ENCODE measurements around the gene NHERF2.

The NHERF2 gene

DNA sequence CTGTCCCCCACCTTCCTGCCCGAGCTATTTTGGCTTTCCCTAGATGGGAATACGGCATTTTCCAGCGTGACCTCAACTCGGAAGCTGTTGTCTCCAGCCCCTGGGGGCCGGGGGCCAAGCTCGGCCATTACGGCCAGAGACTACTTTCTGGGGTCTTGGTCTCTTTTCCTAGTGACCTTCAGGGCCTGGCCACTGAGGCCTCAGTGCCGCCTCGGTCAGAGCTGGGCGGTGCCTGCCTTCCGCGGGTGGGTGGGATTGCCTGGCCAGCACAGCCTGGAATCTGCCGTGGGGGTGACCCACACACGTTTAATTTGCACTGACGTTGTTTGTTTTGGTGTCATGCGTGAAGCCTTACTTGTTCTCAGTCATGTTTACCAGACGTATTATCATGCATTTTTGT is 50.3 kb downstream of the NHERF2 start:
- Mint-ChIP-seq H3K4me1 (no peaks in the 10 kb centered on the region), H3K4me3 (no peak overlapping the region), H3K36me3 (ENCODE audit: low read depth) (no peaks in the 10 kb centered on the region), H3K27ac (no peak overlapping the region), H3K9me3 (no peaks in the 10 kb centered on the region), H3K27me3 (no peaks in the 10 kb centered on the region)
- ATAC-seq (no peak), DNase-seq (no peak)

DNA sequence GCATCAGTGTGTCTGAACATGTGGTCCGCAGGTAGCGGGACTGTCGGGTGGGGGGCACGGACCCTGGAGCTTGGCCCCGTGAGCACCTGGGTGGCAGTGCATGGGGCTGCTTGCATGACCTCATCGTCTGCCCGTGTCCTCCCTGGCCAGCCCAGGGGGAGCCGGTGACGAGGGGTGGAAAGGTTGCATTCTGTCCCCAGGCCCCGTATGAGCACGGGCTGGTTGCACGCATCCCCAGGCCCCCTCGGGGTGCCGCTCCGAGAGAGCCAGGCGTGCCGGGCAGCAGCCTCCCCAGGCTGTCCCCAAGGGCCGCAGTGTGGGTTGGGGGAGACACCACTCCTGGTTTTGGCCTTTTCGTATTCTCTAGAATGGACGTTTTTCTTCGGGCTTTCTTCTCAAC is 51.0 kb downstream of the NHERF2 start:
- DNase-seq: no peak
- H3K4me3 Mint-ChIP-seq: no peak overlapping the region
- H3K4me1 Mint-ChIP-seq: no peaks in the 10 kb centered on the region
- no peaks in the 10 kb centered on the region for H3K27me3 Mint-ChIP-seq
- H3K9me3 Mint-ChIP-seq: no peaks in the 10 kb centered on the region
- H3K36me3 Mint-ChIP-seq (ENCODE audit: low read depth): no peaks in the 10 kb centered on the region
- no peak overlapping the region for H3K27ac Mint-ChIP-seq
- ATAC-seq: no peak

DNA sequence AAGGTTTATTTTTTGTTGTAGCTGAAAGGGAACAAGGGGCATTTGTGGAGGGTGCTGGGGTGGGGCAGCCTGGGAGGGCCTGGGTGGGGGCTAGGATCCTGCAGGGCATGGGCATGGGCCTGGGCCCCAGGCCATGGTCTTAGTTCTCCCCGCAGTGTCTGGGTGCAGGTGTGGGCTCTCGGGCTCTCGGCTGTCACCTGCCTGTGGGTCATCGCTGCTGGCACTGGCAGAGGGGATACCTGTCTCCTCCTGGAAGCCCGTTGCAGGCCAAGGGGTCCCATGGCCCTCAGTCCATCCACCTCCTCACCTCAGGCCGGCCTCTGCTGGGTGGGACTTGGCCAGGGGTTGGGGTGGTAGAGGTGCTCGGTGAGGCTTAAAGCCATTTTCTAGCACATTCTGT is 51.4 kb downstream of the NHERF2 start:
- H3K27ac Mint-ChIP-seq: no peak overlapping the region
- H3K9me3 Mint-ChIP-seq: no peaks in the 10 kb centered on the region
- H3K36me3 Mint-ChIP-seq (ENCODE audit: low read depth): no peaks in the 10 kb centered on the region
- no peak for ATAC-seq
- no peaks in the 10 kb centered on the region for H3K4me1 Mint-ChIP-seq
- no peak overlapping the region for H3K4me3 Mint-ChIP-seq
- H3K27me3 Mint-ChIP-seq: no peaks in the 10 kb centered on the region
- DNase-seq: no peak

DNA sequence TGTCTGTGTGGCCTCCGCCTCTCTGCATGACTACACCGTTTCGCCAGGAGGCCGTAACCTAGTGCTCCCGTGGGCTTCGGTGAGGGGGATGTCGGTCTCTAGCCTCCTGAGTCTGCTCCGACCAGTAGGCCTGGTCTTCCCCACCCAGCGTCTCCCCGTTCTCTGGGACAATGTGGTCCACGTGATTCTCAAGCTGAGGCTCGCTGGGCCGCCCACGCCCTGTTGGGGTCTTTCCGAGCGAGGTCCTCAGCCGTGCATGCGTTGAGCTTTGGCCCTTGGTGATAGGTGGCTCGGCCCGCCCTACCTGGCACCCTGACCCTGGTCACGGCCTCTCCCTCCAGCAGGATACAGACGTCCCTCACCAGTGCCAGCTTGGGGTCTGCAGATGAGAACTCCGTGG is 52.0 kb downstream of the NHERF2 start:
- ATAC-seq (no peak), DNase-seq (no peak)
- Mint-ChIP-seq H3K27me3 (no peaks in the 10 kb centered on the region), H3K4me1 (no peaks in the 10 kb centered on the region), H3K27ac (no peak overlapping the region), H3K36me3 (ENCODE audit: low read depth) (no peaks in the 10 kb centered on the region), H3K9me3 (no peaks in the 10 kb centered on the region), H3K4me3 (no peak overlapping the region)

DNA sequence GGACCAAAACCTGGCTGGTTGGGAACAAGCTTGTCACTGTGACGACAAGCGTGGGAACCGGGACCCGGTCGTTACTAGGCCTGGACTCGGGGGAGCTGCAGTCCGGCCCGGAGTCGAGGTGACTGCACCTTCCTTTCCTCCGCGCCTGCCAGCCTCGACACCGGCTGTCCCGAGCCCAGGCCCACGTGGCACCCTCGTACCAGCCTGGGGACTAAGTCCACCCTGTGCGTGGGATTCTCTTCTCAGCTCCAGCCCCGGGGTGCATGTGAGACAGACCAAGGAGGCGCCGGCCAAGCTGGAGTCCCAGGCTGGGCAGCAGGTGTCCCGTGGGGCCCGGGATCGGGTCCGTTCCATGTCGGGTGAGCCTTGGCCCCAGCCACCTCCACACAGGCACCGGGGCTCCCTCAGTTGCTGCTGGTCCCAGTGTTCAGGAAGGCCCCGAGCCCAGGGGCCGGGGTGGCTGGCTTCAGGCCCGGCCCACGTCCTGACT is 52.7 kb downstream of the NHERF2 start:
- Mint-ChIP-seq H3K4me1 (no peaks in the 10 kb centered on the region), H3K4me3 (no peak overlapping the region), H3K9me3 (no peaks in the 10 kb centered on the region), H3K36me3 (ENCODE audit: low read depth) (no peaks in the 10 kb centered on the region), H3K27me3 (no peaks in the 10 kb centered on the region), H3K27ac (no peak overlapping the region)
- DNase-seq: no peak
- ATAC-seq: no peak

DNA sequence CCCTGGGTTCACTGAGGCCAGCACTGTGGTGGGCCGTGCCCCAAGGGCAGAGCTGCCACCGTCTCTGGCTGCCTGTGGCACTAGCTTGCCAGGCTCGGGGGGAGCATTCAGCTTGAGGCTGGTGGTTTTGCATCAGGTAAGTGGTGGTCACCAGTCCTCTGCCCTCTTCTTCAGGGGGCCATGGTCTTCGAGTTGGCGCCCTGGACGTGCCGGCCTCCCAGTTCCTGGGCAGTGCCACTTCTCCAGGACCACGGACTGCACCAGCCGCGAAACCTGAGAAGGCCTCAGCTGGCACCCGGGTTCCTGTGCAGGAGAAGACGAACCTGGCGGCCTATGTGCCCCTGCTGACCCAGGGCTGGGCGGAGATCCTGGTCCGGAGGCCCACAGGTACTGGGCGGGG is 53.3 kb downstream of the NHERF2 start:
- DNase-seq (no peak), ATAC-seq (no peak)
- Mint-ChIP-seq H3K4me3 (no peak overlapping the region), H3K4me1 (no peaks in the 10 kb centered on the region), H3K27ac (no peak overlapping the region), H3K27me3 (no peaks in the 10 kb centered on the region), H3K36me3 (ENCODE audit: low read depth) (no peaks in the 10 kb centered on the region), H3K9me3 (no peaks in the 10 kb centered on the region)

DNA sequence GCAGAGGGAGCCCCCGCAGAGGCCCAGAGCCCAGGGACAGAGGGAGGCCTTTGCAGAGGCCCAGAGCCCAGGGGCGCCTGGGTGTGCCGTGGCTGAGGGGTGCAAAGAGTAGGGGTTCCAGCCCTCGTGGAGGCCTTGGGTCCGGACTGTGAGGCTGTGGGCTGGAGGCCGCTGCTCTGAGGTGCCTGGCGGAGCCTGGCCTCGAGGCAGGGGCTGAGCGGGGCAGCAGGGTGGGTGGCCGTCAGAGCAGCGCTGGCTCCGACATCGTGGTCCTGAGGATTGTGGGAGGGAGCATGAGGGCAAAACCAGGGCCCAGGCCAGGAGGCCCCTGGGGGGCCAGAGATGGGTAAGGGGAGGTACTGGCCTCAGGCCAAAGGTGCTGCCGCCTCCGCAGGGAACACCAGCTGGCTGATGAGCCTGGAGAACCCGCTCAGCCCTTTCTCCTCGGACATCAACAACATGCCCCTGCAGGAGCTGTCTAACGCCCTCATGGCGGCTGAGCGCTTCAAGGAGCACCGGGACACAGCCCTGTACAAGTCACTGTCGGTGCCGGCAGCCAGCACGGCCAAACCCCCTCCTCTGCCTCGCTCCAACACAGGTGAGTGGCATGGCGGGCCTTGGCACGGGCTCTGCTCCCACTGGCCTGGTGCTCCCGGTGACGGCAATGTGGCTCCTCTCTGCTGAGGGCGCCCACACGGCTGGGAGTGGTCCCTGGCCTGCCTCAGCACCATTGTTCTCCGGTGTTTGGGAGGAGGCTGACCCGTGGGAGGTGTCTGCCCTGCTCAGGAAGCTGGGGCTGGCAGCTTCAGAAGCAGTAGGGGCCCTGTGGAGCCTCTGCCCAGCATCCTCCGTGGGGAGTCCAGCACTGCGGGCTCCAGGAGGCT is 54.7 kb downstream of the NHERF2 start:
- no peaks in the 10 kb centered on the region for H3K36me3 Mint-ChIP-seq (ENCODE audit: low read depth)

DNA sequence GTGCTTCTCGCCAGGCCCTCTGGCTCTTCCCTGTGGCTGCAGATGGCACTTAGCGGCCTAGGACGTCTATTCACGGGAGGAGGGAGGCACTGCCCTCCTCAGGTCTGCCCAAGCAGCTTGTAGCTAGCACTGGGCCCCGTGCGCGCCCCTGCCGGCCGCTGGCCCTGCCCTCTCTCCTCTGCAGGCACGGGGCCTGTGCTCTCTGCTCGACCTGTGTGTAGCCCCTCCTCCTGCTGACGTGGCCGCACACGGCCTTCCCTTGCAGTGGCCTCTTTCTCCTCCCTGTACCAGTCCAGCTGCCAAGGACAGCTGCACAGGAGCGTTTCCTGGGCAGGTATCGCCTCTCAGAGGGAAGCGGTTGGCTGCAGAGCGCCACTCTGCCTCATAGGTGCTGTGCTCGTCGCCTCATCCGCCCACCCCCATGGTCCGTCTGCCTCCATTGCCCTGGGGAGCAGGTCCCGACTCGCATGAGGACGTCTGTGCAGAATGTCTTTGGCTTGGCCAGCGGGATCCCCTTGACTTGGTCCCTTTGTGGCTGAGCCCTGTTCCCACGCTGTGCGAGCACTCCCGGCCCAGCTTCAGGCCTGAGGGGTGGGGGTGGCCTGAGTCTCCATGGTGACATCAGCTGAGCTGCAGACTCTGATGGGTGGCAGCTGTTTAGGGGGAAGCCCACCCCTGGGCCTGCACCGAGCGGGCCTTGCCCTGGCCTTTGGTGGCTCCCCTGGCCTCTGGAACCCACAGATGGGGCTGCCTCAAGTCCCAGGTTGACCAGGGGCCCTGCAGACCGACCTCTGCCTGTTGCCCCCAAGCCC is 55.7 kb downstream of the NHERF2 start:
- Mint-ChIP-seq H3K4me1 (no peaks in the 10 kb centered on the region), H3K27ac (no peak overlapping the region), H3K9me3 (no peaks in the 10 kb centered on the region), H3K4me3 (no peak overlapping the region), H3K36me3 (ENCODE audit: low read depth) (no peaks in the 10 kb centered on the region), H3K27me3 (no peaks in the 10 kb centered on the region)
- no peak for ATAC-seq
- no peak for DNase-seq

More for the DNA sequence above, 54.7 kb downstream of the NHERF2 start:
- Mint-ChIP-seq H3K4me1 (no peaks in the 10 kb centered on the region), H3K4me3 (no peak overlapping the region), H3K9me3 (no peaks in the 10 kb centered on the region), H3K27ac (no peak overlapping the region), H3K27me3 (no peaks in the 10 kb centered on the region)
- no peak for DNase-seq
- ATAC-seq: no peak

DNA sequence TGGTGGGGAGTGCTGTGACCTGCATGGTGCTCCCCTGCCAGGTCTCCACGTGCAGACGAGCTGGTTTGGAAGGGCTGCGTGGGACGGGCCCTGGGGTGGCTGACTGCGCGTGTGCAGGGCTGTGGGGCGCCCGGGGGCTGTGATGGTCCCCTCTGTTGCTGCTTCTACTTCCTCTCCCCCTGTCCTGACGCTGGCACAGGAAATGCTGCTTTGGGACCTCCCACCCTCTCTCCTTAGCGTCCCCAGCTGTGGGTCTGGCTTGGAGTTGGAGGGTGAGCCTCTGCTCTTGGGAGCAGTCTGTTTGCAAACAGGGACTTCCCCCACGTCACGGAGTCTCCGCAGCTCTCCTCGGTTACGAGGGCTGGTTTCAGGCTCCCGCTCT is 56.3 kb downstream of the NHERF2 start:
- Mint-ChIP-seq H3K36me3 (ENCODE audit: low read depth) (no peaks in the 10 kb centered on the region), H3K27me3 (no peaks in the 10 kb centered on the region), H3K4me3 (no peak overlapping the region), H3K4me1 (no peaks in the 10 kb centered on the region), H3K9me3 (no peaks in the 10 kb centered on the region), H3K27ac (no peak overlapping the region)
- ATAC-seq (no peak), DNase-seq (no peak)

DNA sequence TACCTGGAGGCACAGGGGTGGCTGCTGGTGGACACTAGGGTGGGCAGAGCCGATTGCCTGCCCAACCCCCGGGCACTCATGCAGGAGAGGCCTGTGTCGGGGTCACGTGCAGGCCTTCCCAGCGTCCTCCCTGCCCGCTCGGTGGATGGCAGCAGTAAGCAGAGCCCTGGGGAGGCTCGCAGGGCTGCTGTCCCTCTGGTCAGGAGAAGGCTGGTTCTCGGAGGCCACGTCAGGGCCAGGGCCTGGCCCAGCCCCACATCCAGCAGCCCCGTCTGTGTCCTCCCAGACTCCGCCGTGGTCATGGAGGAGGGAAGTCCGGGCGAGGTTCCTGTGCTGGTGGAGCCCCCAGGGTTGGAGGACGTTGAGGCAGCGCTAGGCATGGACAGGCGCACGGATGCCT is 56.7 kb downstream of the NHERF2 start:
- ATAC-seq (no peak), DNase-seq (no peak)
- no peaks in the 10 kb centered on the region for H3K9me3 Mint-ChIP-seq
- H3K4me1 Mint-ChIP-seq: no peaks in the 10 kb centered on the region
- H3K4me3 Mint-ChIP-seq: no peak overlapping the region
- no peaks in the 10 kb centered on the region for H3K27me3 Mint-ChIP-seq
- no peak overlapping the region for H3K27ac Mint-ChIP-seq
- H3K36me3 Mint-ChIP-seq (ENCODE audit: low read depth): no peaks in the 10 kb centered on the region

DNA sequence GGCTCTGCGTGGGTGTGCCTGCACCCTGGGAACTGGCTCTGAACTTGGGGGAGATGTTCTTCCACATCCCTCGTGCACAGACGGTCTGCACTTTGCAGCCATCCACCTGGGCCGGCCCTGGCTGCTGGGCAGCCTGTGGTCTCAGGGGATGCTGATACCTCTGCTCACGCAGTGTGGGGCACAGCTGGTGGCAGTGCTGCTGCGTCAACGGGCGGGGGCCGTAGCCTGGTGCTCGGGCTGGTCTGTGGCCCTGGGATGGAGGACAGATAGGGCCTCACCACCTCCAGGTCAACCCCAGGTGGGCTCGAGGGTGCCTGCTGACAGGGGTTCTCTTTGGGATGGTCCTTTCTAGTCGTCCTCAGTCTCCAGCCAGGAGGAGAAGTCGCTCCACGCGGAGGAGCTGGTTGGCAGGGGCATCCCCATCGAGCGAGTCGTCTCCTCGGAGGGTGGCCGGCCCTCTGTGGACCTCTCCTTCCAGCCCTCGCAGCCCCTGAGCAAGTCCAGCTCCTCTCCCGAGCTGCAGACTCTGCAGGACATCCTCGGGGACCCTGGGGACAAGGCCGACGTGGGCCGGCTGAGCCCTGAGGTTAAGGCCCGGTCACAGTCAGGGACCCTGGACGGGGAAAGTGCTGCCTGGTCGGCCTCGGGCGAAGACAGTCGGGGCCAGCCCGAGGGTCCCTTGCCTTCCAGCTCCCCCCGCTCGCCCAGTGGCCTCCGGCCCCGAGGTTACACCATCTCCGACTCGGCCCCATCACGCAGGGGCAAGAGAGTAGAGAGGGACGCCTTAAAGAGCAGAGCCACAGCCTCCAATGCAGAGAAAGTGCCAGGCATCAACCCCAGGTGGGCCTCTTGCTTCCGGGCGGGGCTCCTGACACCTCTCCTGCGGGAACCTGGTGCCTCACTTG is 57.4 kb downstream of the NHERF2 start:
- Mint-ChIP-seq H3K36me3 (ENCODE audit: low read depth) (peaks cover under 1% of the 10 kb centered on the region), H3K27me3 (no peaks in the 10 kb centered on the region), H3K27ac (no peak overlapping the region), H3K4me1 (no peaks in the 10 kb centered on the region), H3K4me3 (no peak overlapping the region), H3K9me3 (no peaks in the 10 kb centered on the region)
- ATAC-seq: no peak
- DNase-seq: no peak

DNA sequence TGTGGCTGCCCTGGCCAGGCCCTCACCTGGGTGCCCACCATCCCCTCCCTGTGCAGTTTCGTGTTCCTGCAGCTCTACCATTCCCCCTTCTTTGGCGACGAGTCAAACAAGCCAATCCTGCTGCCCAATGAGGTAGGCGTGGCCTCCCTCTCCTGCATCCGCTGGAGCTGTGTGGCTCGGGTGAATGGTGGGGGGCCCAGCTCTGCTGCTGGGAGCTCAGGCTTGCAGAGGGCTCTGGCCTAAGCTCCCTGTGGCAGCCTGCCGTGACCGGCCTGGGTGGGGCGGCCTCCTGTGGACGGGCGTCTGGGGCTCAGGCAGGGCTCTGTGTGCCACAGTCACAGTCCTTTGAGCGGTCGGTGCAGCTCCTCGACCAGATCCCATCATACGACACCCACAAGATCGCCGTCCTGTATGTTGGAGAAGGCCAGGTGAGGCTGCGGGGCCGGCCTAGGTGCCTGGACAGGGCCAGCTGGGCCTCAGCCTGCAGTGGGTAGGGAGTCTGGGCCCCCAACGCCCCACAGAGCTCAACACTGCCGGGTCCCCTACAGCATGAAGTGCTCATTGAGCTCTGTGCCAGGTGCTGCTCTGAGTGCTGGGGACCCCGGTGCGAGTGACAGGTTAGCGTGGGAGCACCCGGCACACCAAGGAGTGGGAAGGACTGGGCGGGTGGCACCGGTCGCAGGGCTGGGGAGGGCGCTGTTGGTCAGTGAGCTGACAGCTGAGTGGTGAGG is 58.4 kb downstream of the NHERF2 start:
- H3K27ac Mint-ChIP-seq: no peak overlapping the region
- ATAC-seq: no peak
- no peaks in the 10 kb centered on the region for H3K4me1 Mint-ChIP-seq
- H3K27me3 Mint-ChIP-seq: no peaks in the 10 kb centered on the region
- no peak overlapping the region for H3K4me3 Mint-ChIP-seq
- no peak for DNase-seq
- peaks cover 2% of the 10 kb centered on the region for H3K36me3 Mint-ChIP-seq (ENCODE audit: low read depth)
- no peaks in the 10 kb centered on the region for H3K9me3 Mint-ChIP-seq

DNA sequence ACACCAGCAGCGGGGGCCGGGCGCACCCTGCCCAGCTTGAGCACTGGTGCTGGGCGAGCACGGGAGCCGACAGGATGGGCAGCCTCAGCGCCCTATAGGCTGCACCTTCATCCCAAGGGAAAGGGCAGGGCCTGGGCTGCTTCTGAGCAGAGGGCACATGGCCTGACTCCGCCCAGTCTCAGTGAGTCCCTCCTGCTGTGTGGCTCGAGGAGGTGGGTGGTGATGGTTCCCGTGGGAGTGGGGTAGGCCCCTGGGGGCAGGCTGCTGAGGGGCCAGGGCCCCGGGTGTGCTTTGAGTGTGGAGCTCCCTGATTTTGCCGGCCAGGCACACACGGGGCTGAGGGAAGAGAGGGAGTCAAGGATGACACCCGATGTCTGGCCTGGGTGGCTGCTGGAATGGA is 59.0 kb downstream of the NHERF2 start:
- H3K4me1 Mint-ChIP-seq: no peaks in the 10 kb centered on the region
- no peaks in the 10 kb centered on the region for H3K27me3 Mint-ChIP-seq
- no peak overlapping the region for H3K27ac Mint-ChIP-seq
- DNase-seq (no peak), ATAC-seq (no peak)
- H3K4me3 Mint-ChIP-seq: no peak overlapping the region
- H3K9me3 Mint-ChIP-seq: no peaks in the 10 kb centered on the region
- H3K36me3 Mint-ChIP-seq (ENCODE audit: low read depth): peaks cover 2% of the 10 kb centered on the region

All from activated naive CD8-positive, alpha-beta T cell treated with anti-CD3 and anti-CD28 coated beads, Interleukin-2, amount 50 U/mL, for 24 hours (primary cell).